GM12878 (cell line): ENCODE data around the gene NACAD. TPM values are rescaled to one million over a fixed set of nuclear protein-coding genes. Genes with fewer than 3 reads are reported as not detected.

ENCODE experiments used
- ATAC-seq: fragments of 200-7000 bp; cut with Tn5 transposase; 3 replicates; pipeline ENCODE4 v1.9.1; 2020; ENCODE audit warnings: mild to moderate bottlenecking, moderate library complexity
- BruUV-seq: library from RNA; stranded (reverse); fragments of 400-500 nt; replicated peaks from 2 replicates; lab custom pipeline; 2021; lab: Mats Ljungman, UMichigan
- CTCF ChIA-PET: fragments of 300-600 bp; sonication (Branson Sonifier 250); formaldehyde crosslinking; extraction: SDS; loops from one replicate; lab custom pipeline; 2021; ENCODE audit warnings: inconsistent platforms; lab: Yijun Ruan, JAX
- POLR2A ChIA-PET: fragments of 350-600 bp; formaldehyde crosslinking; extraction: SDS; loops from one replicate; lab custom pipeline; 2021; ENCODE audit warnings: inconsistent platforms; lab: Charles Lee
- RAD21 ChIA-PET: fragments of 300-600 bp; sonication (Branson Sonifier 250); formaldehyde crosslinking; loops from one replicate; lab custom pipeline; 2023; ENCODE audit warnings: antibody characterized with exemption; ENCODE audit not compliant: unreplicated experiment; lab: Charles Lee
- SMC1A ChIA-PET: fragments of 300-600 bp; sonication (Branson Sonifier 250); formaldehyde crosslinking; loops from one replicate; lab custom pipeline; 2023; ENCODE audit not compliant: unreplicated experiment, uncharacterized antibody; lab: Charles Lee
- DNase-seq: peaks from one replicate; pipeline ENCODE4 v3.0.0-alpha.2; 2011; ENCODE audit warnings: low read depth, low spot score
- FAIRE-seq: peaks from 3 replicates; lab custom pipeline; 2011; peaks lifted over from hg19 to GRCh38; lab: Jason Lieb, UNC
- H2AFZ ChIP-seq: 2 replicates; pipeline ENCODE4 v1.6.0; 2011; ENCODE audit warnings: low read depth, low read length, control low read depth; ENCODE audit not compliant: control insufficient read depth
- H3K27ac ChIP-seq: 2 replicates; pipeline ENCODE4 v1.5.1; 2011; ENCODE audit warnings: control low read depth; ENCODE audit not compliant: control insufficient read depth, insufficient read depth
- H3K27me3 ChIP-seq, 2 experiments: replicated peaks in 1 of 2; 2 replicates each; pipeline versions ENCODE4 v1.6.0 to v1.6.1; 2011; ENCODE audit warnings: low read length in 1 of 2; ENCODE audit not compliant: control insufficient read depth in 2 of 2, insufficient read depth in 2 of 2
- H3K36me3 ChIP-seq, 2 experiments: 2 replicates each; pipeline ENCODE4 v1.5.1; 2011; ENCODE audit warnings: low read length in 1 of 2; ENCODE audit not compliant: control insufficient read depth in 2 of 2, insufficient read depth in 2 of 2
- H3K4me1 ChIP-seq: 2 replicates; pipeline ENCODE4 v1.6.1; 2011; ENCODE audit warnings: mild to moderate bottlenecking, low read length, moderate library complexity, mixed read lengths; ENCODE audit not compliant: control insufficient read depth, insufficient read depth
- H3K4me2 ChIP-seq: 2 replicates; pipeline ENCODE4 v1.6.0; 2011; ENCODE audit warnings: control low read depth; ENCODE audit not compliant: control insufficient read depth, insufficient read depth
- H3K4me3 ChIP-seq: fragments of 200-600 bp; sonication (generic); 2 replicates; pipeline ENCODE4 v1.5.1; 2016
- H3K79me2 ChIP-seq: 2 replicates; pipeline ENCODE4 v1.6.0; 2011; ENCODE audit warnings: low read length; ENCODE audit not compliant: control insufficient read depth, insufficient read depth
- H3K9ac ChIP-seq: 2 replicates; pipeline ENCODE4 v1.8.0; 2011; ENCODE audit warnings: low read length, control low read depth, mixed read lengths; ENCODE audit not compliant: control insufficient read depth, insufficient read depth
- H3K9me3 ChIP-seq: replicated peaks from 3 replicates; pipeline ENCODE4 v1.5.1; 2011; ENCODE audit warnings: mild to moderate bottlenecking, low read length; ENCODE audit not compliant: control insufficient read depth, insufficient read depth
- H4K20me1 ChIP-seq: 2 replicates; pipeline ENCODE4 v1.6.0; 2011; ENCODE audit not compliant: control insufficient read depth, insufficient read depth
- CBFB ChIP-seq: IDR thresholded peaks from 2 replicates; pipeline ENCODE4 v1.6.1; 2016; ENCODE audit warnings: antibody characterized with exemption, low read depth
- HCFC1 ChIP-seq: fragments of 150-350 bp; IDR thresholded peaks from 2 replicates; pipeline ENCODE4 v1.6.1; 2014; ENCODE audit warnings: low read length
- KAT2A ChIP-seq: conservative IDR thresholded peaks from 2 replicates; pipeline ENCODE4 v1.6.1; 2011; ENCODE audit warnings: low read depth, low read length; ENCODE audit not compliant: control insufficient read depth
- MAX ChIP-seq: IDR thresholded peaks from 2 replicates; pipeline ENCODE4 v1.6.1; 2012; ENCODE audit warnings: low read depth, low read length, improper control_type of control experiment
- MTA3 ChIP-seq: IDR thresholded peaks from 2 replicates; pipeline ENCODE4 v1.6.1; 2012; ENCODE audit warnings: low read length, inconsistent platforms, borderline replicate concordance
- PKNOX1 ChIP-seq: fragments of 450-650 bp; IDR thresholded peaks from 2 replicates; pipeline ENCODE4 v1.6.1; 2016; ENCODE audit warnings: mild to moderate bottlenecking
- RELB ChIP-seq: fragments of 450-650 bp; IDR thresholded peaks from 2 replicates; pipeline ENCODE4 v1.6.1; 2017; ENCODE audit warnings: low read depth, mild to moderate bottlenecking, moderate library complexity
- SP1 ChIP-seq: IDR thresholded peaks from one replicate; pipeline ENCODE4 v1.6.1; 2011; ENCODE audit warnings: low read depth, low read length
- SREBF1 ChIP-seq: IDR thresholded peaks from 2 replicates; pipeline ENCODE4 v1.6.1; 2012; ENCODE audit warnings: mild to moderate bottlenecking, low read length
- TCF3 ChIP-seq: IDR thresholded peaks from 2 replicates; pipeline ENCODE4 v1.6.1; 2012; ENCODE audit warnings: low read depth, mild to moderate bottlenecking, low read length, borderline replicate concordance; ENCODE audit not compliant: insufficient read depth
- ZNF622 ChIP-seq: fragments of 450-650 bp; IDR thresholded peaks from 2 replicates; pipeline ENCODE4 v1.6.1; 2017; ENCODE audit warnings: mild to moderate bottlenecking, inconsistent platforms
- ZSCAN29 ChIP-seq: fragments of 450-650 bp; IDR thresholded peaks from 2 replicates; pipeline ENCODE4 v1.6.1; 2017; ENCODE audit warnings: mild to moderate bottlenecking, moderate library complexity
- WGBS: methylation state at CpG from one replicate; pipeline ENCODE4 v1.1.6; 2016; ENCODE audit warnings: low lambda C conversion rate; ENCODE audit not compliant: insufficient replicate concordance, insufficient coverage; ENCODE audit errors: missing lambda C conversion rate; 5-methylcytosine and 5-hydroxymethylcytosine counted together
- in situ Hi-C: fragments of 300-500 bp; cut with MboI; formaldehyde crosslinking; loops from 9 replicates; pipeline ENCODE4 v1.14.3; 2018; ENCODE audit warnings: mixed read lengths
- intact Hi-C: fragments of 100-400 bp; cut with micrococcal nuclease; formaldehyde crosslinking; loops from one replicate; pipeline ENCODE4 v1.14.2; 2022; ENCODE audit not compliant: unreplicated experiment
- polyA plus RNA-seq, 11 experiments: library from polyadenylated mRNA; depleted of rRNA in 4 of 11; unstranded in 6 of 11; stranded (reverse) in 5 of 11; fragments of >200 nt; fragmentation: Nextera tagmentation in 4 of 11; fragmentation: Illumina TruSeq in 1 of 11; extraction: Ambion mirVana in 4 of 11; extraction: Trizol in 1 of 11; gene quantifications; 1 replicate in 1 of 11; 2 replicates in 10 of 11; pipeline versions ENCODE4 v1.2.1 to v1.2.3, GENCODE V29; 2011 to 2016; ENCODE audit warnings: inconsistent platforms in 2 of 11, missing spikeins in 2 of 11, low read depth in 1 of 11
- total RNA-seq, 4 experiments: library from RNA; depleted of rRNA in 3 of 4; stranded (reverse); fragments of >200 nt in 3 of 4; fragmentation: Illumina TruSeq in 1 of 4; extraction: Trizol in 1 of 4; gene quantifications; 2 replicates each; pipeline versions ENCODE4 v1.2.1 to v1.2.3, GENCODE V29; 2013 to 2021
- TF ChIP-seq, protein P1 (sequence below): fragments of 450-650 bp; conservative IDR thresholded peaks from 2 replicates; pipeline ENCODE4 v1.6.1; 2017; ENCODE audit warnings: mild to moderate bottlenecking, moderate library complexity

The NACAD gene
- total and polyA plus RNA-seq, 10 of the 15 experiments (the other 5 are each of a cell fraction or from before 2014, with no cell fraction given), result not detected

GRCh38 chr7:45133877-45134276 is 45.1 kb upstream of the NACAD start:
- no peak overlapping the region for H3K4me3 ChIP-seq
- BruUV-seq, result no TSS peak
- POLR2A ChIA-PET, result no interaction called here
- no peak overlapping the region for H3K9ac ChIP-seq
- H4K20me1 ChIP-seq, result no peaks in the 10 kb centered on the region
- RAD21 ChIA-PET, result interaction anchor here (4.3 to 6.3 kb wide), 2 partner anchors 161 to 278 kb away, joined by 73 to 121 read pairs; no protein-coding TSS in a partner anchor
- no peak overlapping the region for H2AFZ ChIP-seq
- in situ Hi-C loops (loop anchor here (10.0 kb wide), 1 partner anchor 159 kb away; the partner anchor contains the start of gene MYO1G), intact Hi-C loops (no loop called here)
- no peak for FAIRE-seq
- CTCF ChIA-PET, result interaction anchor here (3.8 to 6.5 kb wide), 3 partner anchors 159 to 286 kb away, joined by 41 to 219 read pairs (median 145); partner anchors contain the start of gene H2AZ2
- DNase-seq, result no peak
- H3K27ac ChIP-seq, result no peak overlapping the region
- TF ChIP-seq TCF3 (no peak), SP1 (no peak), SREBF1 (no peak), CBFB (no peak), HCFC1 (no peak), ZSCAN29 (no peak), MAX (no peak), RELB (no peak), MTA3 (no peak), KAT2A (no peak), ZNF622 (no peak), PKNOX1 (no peak)
- TF ChIP-seq, protein P1, sequence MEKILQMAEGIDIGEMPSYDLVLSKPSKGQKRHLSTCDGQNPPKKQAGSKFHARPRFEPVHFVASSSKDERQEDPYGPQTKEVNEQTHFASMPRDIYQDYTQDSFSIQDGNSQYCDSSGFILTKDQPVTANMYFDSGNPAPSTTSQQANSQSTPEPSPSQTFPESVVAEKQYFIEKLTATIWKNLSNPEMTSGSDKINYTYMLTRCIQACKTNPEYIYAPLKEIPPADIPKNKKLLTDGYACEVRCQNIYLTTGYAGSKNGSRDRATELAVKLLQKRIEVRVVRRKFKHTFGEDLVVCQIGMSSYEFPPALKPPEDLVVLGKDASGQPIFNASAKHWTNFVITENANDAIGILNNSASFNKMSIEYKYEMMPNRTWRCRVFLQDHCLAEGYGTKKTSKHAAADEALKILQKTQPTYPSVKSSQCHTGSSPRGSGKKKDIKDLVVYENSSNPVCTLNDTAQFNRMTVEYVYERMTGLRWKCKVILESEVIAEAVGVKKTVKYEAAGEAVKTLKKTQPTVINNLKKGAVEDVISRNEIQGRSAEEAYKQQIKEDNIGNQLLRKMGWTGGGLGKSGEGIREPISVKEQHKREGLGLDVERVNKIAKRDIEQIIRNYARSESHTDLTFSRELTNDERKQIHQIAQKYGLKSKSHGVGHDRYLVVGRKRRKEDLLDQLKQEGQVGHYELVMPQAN, result no peak
- no peaks in the 10 kb centered on the region for H3K27me3 ChIP-seq
- H3K4me2 ChIP-seq, result no peak overlapping the region
- no peaks in the 10 kb centered on the region for H3K9me3 ChIP-seq
- no peaks in the 10 kb centered on the region for H3K36me3 ChIP-seq
- SMC1A ChIA-PET, result interaction anchor here (1.9 to 5.6 kb wide), 2 partner anchors 160 to 277 kb away, joined by 7 to 89 read pairs; no protein-coding TSS in a partner anchor
- WGBS, result 52% methylated on average over 7 of the region's 7 CpGs
- no peaks in the 10 kb centered on the region for H3K79me2 ChIP-seq
- no peak for ATAC-seq
- no peaks in the 10 kb centered on the region for H3K4me1 ChIP-seq
